ENCODE results near the gene TMEM201.

TMEM201 gene

GRCh38 chr1:9654051-9654833, 65.5 kb downstream of the TMEM201 start:
- DNase-seq = peak in 1 of 14 donors; percentile 30

DNA sequence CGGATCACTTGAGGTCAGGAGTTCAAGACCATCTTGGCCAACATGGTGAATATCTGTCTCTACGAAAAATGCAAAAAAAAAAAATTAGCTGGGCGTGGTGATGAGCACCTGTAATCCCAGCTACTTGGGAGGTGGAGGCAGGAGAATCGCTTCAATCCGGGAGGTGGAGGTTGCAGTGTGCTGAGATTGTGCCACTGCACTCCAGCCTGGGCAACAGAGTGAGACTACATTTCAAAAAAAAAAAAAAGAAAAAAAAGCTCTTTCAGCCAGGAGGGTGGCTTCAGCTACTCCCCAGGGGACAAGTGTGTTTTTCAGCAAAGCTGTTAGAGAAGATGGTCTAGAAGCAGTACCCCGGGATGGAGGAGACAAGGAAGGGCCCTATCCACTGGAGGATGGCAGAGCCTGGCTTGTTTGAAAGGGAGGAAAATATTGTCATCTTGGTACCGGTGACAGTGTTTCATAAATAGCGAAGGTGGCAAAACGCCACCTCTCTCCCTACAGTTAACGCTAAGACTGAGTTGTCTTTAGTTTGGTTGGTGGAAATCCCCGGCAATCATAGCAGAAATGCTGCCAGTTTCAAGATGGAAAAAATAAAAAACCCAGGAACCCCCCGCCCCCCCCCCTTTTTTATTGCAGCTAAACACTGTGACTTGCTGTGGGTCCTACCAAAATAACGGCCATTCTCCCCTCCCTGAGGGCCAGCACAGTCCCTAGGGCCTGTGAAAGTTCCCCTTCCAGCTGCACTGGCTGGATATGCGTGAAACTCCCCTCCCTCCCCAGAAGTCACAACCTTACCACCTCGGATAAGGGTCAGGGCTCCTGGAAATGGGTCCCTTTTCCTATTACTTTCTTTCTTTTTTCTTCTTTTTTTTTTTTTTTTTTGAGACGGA, 66.4 kb downstream of the TMEM201 start:
- DNase-seq = no peak

DNA sequence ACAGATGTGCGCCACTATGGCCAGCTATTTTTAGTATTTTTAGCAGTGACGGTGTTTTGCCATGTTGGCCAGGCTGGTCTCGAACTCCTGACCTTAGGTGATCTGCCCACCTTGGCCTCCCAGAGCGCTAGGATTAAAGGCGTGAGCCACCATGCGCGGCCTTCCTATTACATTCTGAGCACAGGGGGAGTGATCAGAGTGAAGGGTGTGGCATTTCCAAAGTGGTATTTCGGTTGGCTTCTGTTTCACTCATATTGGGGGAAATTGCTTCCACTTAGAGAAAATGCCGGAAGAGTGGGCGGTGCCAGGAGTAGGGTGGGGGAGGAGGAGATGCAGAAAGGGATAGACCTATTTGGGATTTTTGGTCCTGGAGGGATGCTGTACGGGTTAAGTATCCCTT, 67.1 kb downstream of the TMEM201 start:
- DNase-seq = no peak

DNA sequence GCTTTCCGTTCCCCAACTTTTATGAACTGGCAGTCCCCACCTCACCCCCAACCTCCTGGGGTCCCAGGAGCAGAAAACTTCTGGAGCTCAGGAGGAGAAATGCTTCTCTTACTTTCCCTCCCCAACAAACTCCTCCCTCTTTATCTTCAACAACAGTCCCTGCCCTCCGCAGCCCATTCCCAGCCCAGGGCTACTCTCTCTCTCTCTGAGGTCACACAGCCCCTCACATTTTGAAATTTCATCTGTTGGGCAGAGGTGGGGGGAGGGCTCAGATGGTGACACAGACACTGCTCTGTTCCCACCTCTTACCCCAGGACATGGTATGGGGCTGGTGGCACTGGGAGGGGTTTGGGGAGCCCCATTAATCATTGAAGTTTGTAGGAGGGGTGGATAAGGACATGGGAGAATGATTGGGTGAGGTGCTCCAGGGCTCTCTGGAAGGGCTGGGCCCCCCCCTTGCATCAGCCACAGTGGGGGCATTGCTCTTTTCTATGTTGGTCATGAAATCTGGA, 68.9 kb downstream of the TMEM201 start:
- no peak for DNase-seq

DNA sequence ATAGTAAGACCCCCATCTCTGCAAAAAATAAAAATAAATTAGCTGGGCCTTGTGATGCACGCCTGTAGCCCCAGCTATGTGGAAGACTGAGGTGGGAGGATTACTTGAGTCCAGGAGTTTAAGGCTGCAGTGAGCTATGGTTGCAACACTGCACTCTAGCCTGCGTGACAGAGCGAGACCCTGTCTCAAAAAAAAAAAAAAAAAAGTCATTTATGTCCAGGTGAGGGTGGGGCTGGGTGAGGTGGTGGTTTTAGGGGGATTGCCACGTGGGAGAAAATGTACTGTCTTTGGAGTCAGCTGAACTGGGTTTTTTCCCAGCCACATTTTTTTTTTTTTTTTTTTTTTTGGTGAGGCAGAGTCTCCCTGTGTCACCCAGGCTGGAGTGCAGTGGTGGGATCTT, 69.5 kb downstream of the TMEM201 start:
- no peak for DNase-seq

GRCh38 chr1:9659328-9659727, 70.6 kb downstream of the TMEM201 start:
- no peak for DNase-seq

- no peak for DNase-seq
These were observed 74.5 kb downstream of the TMEM201 start for GRCh38 chr1:9663257-9663656.

All from C1 segment of cervical spinal cord (tissue), 14 donors.